ENCODE data around the gene JPT2. TPM values are rescaled to one million over a fixed set of nuclear protein-coding genes. Genes with fewer than 3 reads are reported as not detected.

Gene JPT2
- total RNA-seq, 1 experiment from 2014 or later, result 131 TPM

DNA sequence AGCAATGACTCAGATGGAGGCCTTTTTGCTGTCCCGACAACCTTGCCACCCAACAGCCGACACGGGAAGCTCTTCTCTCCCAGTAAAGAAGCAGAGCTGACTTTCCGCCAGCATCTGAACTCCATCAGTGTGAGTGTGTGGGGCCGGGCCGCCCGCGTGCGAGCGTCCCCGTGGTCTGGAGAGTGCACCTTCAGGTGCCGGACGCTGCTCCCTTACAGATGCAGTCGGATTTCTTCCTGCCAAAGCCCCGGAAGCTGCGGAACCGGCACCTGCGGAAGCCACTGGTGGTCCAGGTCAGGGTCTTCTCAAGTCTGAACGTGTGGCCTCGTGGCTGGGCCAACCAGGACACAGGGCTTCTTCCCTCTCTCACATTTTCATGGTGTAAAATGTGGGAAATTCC, 15.5 kb upstream of the JPT2 start:
- no peaks in the 10 kb centered on the region for H3K9me3 Mint-ChIP-seq (ENCODE audit: unreplicated experiment)
- no peak for DNase-seq (ENCODE audit: unreplicated experiment)
- H3K27me3 Mint-ChIP-seq (ENCODE audit: insufficient read depth, unreplicated experiment), result no peaks in the 10 kb centered on the region
- intact Hi-C loops (cut with micrococcal nuclease), result no loop called here
- H3K27ac Mint-ChIP-seq (ENCODE audit: low read depth, unreplicated experiment), result no peak overlapping the region
- H3K36me3 Mint-ChIP-seq (ENCODE audit: insufficient read depth, unreplicated experiment), result peaks cover 89% of the 10 kb centered on the region
- ChIA-PET POLR2A (interaction anchor here (1.2 kb wide), 1 partner anchor 9 kb away, joined by 3 read pairs; no protein-coding TSS in a partner anchor), CTCF (interaction anchor here (1.2 kb wide), 1 partner anchor 44 kb away, joined by 4 read pairs; the partner anchor contains the start of gene MAPK8IP3)
- H3K4me1 Mint-ChIP-seq (ENCODE audit: insufficient read depth, unreplicated experiment), result no peaks in the 10 kb centered on the region
- H3K4me3 Mint-ChIP-seq (ENCODE audit: unreplicated experiment), result no peak overlapping the region
- no peak for TF ChIP-seq CTCF (IDR thresholded peaks at IDR 0.05; ENCODE audit: unreplicated experiment)
- BruUV-seq (replicated peaks), result no TSS peak

GRCh38 chr16:1665829-1666228, 12.2 kb upstream of the JPT2 start:
- intact Hi-C loops (cut with micrococcal nuclease), result no loop called here
- no peaks in the 10 kb centered on the region for H3K4me1 Mint-ChIP-seq (ENCODE audit: insufficient read depth, unreplicated experiment)
- peaks cover 94% of the 10 kb centered on the region for H3K36me3 Mint-ChIP-seq (ENCODE audit: insufficient read depth, unreplicated experiment)
- TF ChIP-seq CTCF (IDR thresholded peaks at IDR 0.05; ENCODE audit: unreplicated experiment), result no peak
- ChIA-PET CTCF (no interaction called here), POLR2A (no interaction called here)
- BruUV-seq (replicated peaks), result no TSS peak
- H3K27ac Mint-ChIP-seq (ENCODE audit: low read depth, unreplicated experiment), result no peak overlapping the region
- H3K9me3 Mint-ChIP-seq (ENCODE audit: unreplicated experiment), result no peaks in the 10 kb centered on the region
- H3K4me3 Mint-ChIP-seq (ENCODE audit: unreplicated experiment), result no peak overlapping the region
- DNase-seq (ENCODE audit: unreplicated experiment), result no peak
- no peaks in the 10 kb centered on the region for H3K27me3 Mint-ChIP-seq (ENCODE audit: insufficient read depth, unreplicated experiment)

DNA sequence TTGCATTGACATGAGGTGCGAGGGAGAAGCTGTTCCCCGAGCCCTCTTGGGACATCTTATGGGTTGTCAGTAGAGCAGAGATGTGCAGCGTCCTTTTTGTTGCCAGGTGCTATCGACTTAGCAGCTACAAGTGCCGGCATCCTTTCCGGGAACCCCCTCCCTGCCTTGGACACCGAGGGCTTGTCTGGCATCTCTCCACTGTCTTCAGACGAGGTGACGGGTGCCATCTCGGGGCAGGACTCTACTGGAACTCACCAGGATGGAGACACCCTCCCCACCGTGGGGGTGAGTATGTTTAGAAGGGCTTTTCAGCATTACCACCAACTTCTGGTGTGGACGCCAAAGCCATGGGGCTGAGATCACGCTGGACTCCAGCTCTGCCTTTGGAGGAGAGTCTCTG, 11.8 kb upstream of the JPT2 start:
- intact Hi-C loops (cut with micrococcal nuclease), result no loop called here
- no peaks in the 10 kb centered on the region for H3K4me1 Mint-ChIP-seq (ENCODE audit: insufficient read depth, unreplicated experiment)
- CTCF ChIA-PET, result no interaction called here
- BruUV-seq (replicated peaks), result no TSS peak
- no peak overlapping the region for H3K4me3 Mint-ChIP-seq (ENCODE audit: unreplicated experiment)
- H3K27me3 Mint-ChIP-seq (ENCODE audit: insufficient read depth, unreplicated experiment), result no peaks in the 10 kb centered on the region
- POLR2A ChIA-PET, result no interaction called here
- no peak overlapping the region for H3K27ac Mint-ChIP-seq (ENCODE audit: low read depth, unreplicated experiment)
- peaks cover 94% of the 10 kb centered on the region for H3K36me3 Mint-ChIP-seq (ENCODE audit: insufficient read depth, unreplicated experiment)
- DNase-seq (ENCODE audit: unreplicated experiment), result no peak
- H3K9me3 Mint-ChIP-seq (ENCODE audit: unreplicated experiment), result no peaks in the 10 kb centered on the region
- no peak for TF ChIP-seq CTCF (IDR thresholded peaks at IDR 0.05; ENCODE audit: unreplicated experiment)

DNA sequence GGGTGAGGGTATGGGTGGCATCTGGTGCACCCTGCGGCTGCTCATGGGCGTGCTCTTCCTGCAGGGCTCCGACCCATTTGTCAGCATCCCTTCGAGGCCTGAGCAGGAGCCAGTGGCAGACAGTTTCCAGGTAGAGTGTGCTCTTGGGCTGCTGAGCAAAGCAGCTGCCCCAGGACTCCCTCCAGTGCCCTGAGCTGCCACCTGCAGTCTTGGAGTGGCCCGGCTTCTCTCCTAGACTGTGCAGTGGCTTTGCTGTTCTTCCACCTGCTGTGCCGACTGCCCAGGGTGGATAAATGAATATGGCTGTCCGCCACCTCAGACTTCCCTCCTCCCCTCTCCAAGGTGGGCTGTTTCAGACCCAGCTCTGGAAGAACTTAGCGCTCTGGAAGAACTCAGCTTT, 10.8 kb upstream of the JPT2 start:
- H3K36me3 Mint-ChIP-seq (ENCODE audit: insufficient read depth, unreplicated experiment), result peaks cover 96% of the 10 kb centered on the region
- DNase-seq (ENCODE audit: unreplicated experiment), result no peak
- POLR2A ChIA-PET, result interaction anchor here (0.7 kb wide), 1 partner anchor 40 kb away, joined by 3 read pairs; no protein-coding TSS in a partner anchor
- H3K9me3 Mint-ChIP-seq (ENCODE audit: unreplicated experiment), result no peaks in the 10 kb centered on the region
- no peaks in the 10 kb centered on the region for H3K4me1 Mint-ChIP-seq (ENCODE audit: insufficient read depth, unreplicated experiment)
- H3K4me3 Mint-ChIP-seq (ENCODE audit: unreplicated experiment), result no peak overlapping the region
- intact Hi-C loops (cut with micrococcal nuclease), result no loop called here
- BruUV-seq (replicated peaks), result no TSS peak
- TF ChIP-seq CTCF (IDR thresholded peaks at IDR 0.05; ENCODE audit: unreplicated experiment), result no peak
- CTCF ChIA-PET, result no interaction called here
- no peaks in the 10 kb centered on the region for H3K27me3 Mint-ChIP-seq (ENCODE audit: insufficient read depth, unreplicated experiment)
- no peak overlapping the region for H3K27ac Mint-ChIP-seq (ENCODE audit: low read depth, unreplicated experiment)
